Neuronal stem cell (in vitro differentiated cells): ENCODE results near the gene ADAM12.

Experiments
- DNase-seq: peaks from one replicate; pipeline ENCODE4 v3.0.0-alpha.2; 2013; ENCODE audit warnings: low spot score
- H2AFZ ChIP-seq: one replicate; pipeline ENCODE4 v1.6.1; 2013; ENCODE audit warnings: mild to moderate bottlenecking, low read length, inconsistent platforms
- H2AK5ac ChIP-seq: 2 replicates; pipeline ENCODE4 v1.6.1; 2013; ENCODE audit warnings: low read depth, mild to moderate bottlenecking, inconsistent platforms, low read length, moderate library complexity, mixed read lengths
- H2BK120ac ChIP-seq: 2 replicates; pipeline ENCODE4 v1.6.1; 2013; ENCODE audit warnings: low read depth, mild to moderate bottlenecking, inconsistent platforms, low read length, moderate library complexity, mixed read lengths
- H2BK12ac ChIP-seq: one replicate; pipeline ENCODE4 v1.6.1; 2013; ENCODE audit warnings: low read length, inconsistent platforms
- H2BK15ac ChIP-seq: 2 replicates; pipeline ENCODE4 v1.6.1; 2013; ENCODE audit warnings: mild to moderate bottlenecking, low read length, inconsistent platforms, mixed read lengths
- H2BK5ac ChIP-seq: one replicate; pipeline ENCODE4 v1.6.1; 2013; ENCODE audit warnings: inconsistent platforms, mild to moderate bottlenecking, low read length, moderate library complexity
- H3K14ac ChIP-seq: one replicate; pipeline ENCODE4 v1.6.1; 2013; ENCODE audit warnings: low read length, inconsistent platforms
- H3K18ac ChIP-seq: 2 replicates; pipeline ENCODE4 v1.6.1; 2013; ENCODE audit warnings: low read length, inconsistent platforms
- H3K23ac ChIP-seq: 2 replicates; pipeline ENCODE4 v1.6.1; 2013; ENCODE audit warnings: low read depth, mild to moderate bottlenecking, mixed read lengths, low read length, inconsistent platforms; ENCODE audit not compliant: poor library complexity
- H3K27ac ChIP-seq: replicated peaks from 3 replicates; pipeline ENCODE4 v1.5.1; 2013; ENCODE audit warnings: low read length, inconsistent platforms
- H3K27me3 ChIP-seq, 3 experiments: 2 replicates each; pipeline ENCODE4 v1.6.1; 2013; ENCODE audit warnings: low read length in 3 of 3, mild to moderate bottlenecking in 2 of 3, inconsistent platforms in 1 of 3, low read depth in 1 of 3, mixed read lengths in 1 of 3, moderate library complexity in 1 of 3; ENCODE audit not compliant: control insufficient read depth in 3 of 3, insufficient read depth in 3 of 3
- H3K36me3 ChIP-seq, 2 donors: replicated peaks in 1 of 2; 2 replicates each; pipeline ENCODE4 v1.6.1; 2013; ENCODE audit warnings: low read length in 2 of 2; ENCODE audit not compliant: control insufficient read depth in 2 of 2, insufficient read depth in 2 of 2
- H3K4ac ChIP-seq: 2 replicates; pipeline ENCODE4 v1.6.1; 2013; ENCODE audit warnings: inconsistent platforms, mild to moderate bottlenecking, low read length, moderate library complexity
- H3K4me1 ChIP-seq, 2 donors: 1 replicate in 1 of 2; 2 replicates in 1 of 2; pipeline ENCODE4 v1.6.1; 2013; ENCODE audit warnings: low read length in 2 of 2, low read depth in 1 of 2; ENCODE audit not compliant: control insufficient read depth in 2 of 2, insufficient read depth in 1 of 2
- H3K4me2 ChIP-seq: one replicate; pipeline ENCODE4 v1.6.1; 2013; ENCODE audit warnings: mild to moderate bottlenecking, low read length, inconsistent platforms; ENCODE audit not compliant: insufficient read depth, poor library complexity, severe bottlenecking
- H3K4me3 ChIP-seq, 2 donors: 2 replicates each; pipeline ENCODE4 v1.5.1; 2013; ENCODE audit warnings: low read length in 2 of 2, mild to moderate bottlenecking in 2 of 2, inconsistent platforms in 1 of 2, moderate library complexity in 1 of 2
- H3K79me1 ChIP-seq: one replicate; pipeline ENCODE4 v1.6.1; 2013; ENCODE audit warnings: low read depth, mild to moderate bottlenecking, inconsistent platforms, low read length, moderate library complexity
- H3K9ac ChIP-seq: one replicate; pipeline ENCODE4 v1.6.1; 2013; ENCODE audit warnings: mild to moderate bottlenecking, low read depth, low read length, inconsistent platforms; ENCODE audit not compliant: poor library complexity
- H3K9me3 ChIP-seq, 2 donors: replicated peaks in 1 of 2; 2 replicates each; pipeline versions ENCODE3 to v1.6.1; 2013; ENCODE audit warnings: low read length in 2 of 2, mild to moderate bottlenecking in 2 of 2, inconsistent platforms in 1 of 2, low read depth in 1 of 2, mixed read lengths in 1 of 2, moderate library complexity in 1 of 2; ENCODE audit not compliant: control insufficient read depth in 2 of 2, insufficient read depth in 1 of 2
- H4K8ac ChIP-seq: one replicate; pipeline ENCODE4 v1.6.1; 2013; ENCODE audit warnings: low read depth, mild to moderate bottlenecking, inconsistent platforms, low read length, moderate library complexity
- H4K91ac ChIP-seq: one replicate; pipeline ENCODE4 v1.6.1; 2013; ENCODE audit warnings: low read length, low read depth, mild to moderate bottlenecking, inconsistent platforms; ENCODE audit not compliant: poor library complexity
- WGBS, 2 donors: extraction: QIAGEN DNeasy Blood & Tissue Kit; methylation state at CpG; one replicate each; pipeline ENCODE4 v1.1.7; 2013; ENCODE audit warnings: missing lambda C conversion rate in 2 of 2, mixed read lengths in 1 of 2; ENCODE audit not compliant: insufficient read length in 2 of 2, insufficient replicate concordance in 1 of 2; ENCODE audit errors: extremely low coverage in 2 of 2; 5-methylcytosine and 5-hydroxymethylcytosine counted together

Gene ADAM12

GRCh38 chr10:126101736-126102135, 286.5 kb downstream of the ADAM12 start:
- H3K27ac ChIP-seq, result no peak overlapping the region

GRCh38 chr10:126101325-126101724, 287.0 kb downstream of the ADAM12 start:
- H2BK5ac ChIP-seq, result no peak overlapping the region
- H3K9me3 ChIP-seq, result no peaks in the 10 kb centered on the region
- no peak overlapping the region for H2BK15ac ChIP-seq
- no peak overlapping the region for H3K4me2 ChIP-seq
- H3K36me3 ChIP-seq, result no peaks in the 10 kb centered on the region
- H3K27me3 ChIP-seq, result no peaks in the 10 kb centered on the region
- H3K4me1 ChIP-seq, result no peaks in the 10 kb centered on the region
- H3K9ac ChIP-seq, result no peak overlapping the region
- no peak overlapping the region for H3K23ac ChIP-seq
- H2BK12ac ChIP-seq, result no peak overlapping the region
- DNase-seq, result no peak
- no peak overlapping the region for H3K4ac ChIP-seq
- no peak overlapping the region for H3K18ac ChIP-seq
- no peak overlapping the region for H3K4me3 ChIP-seq
- no peak overlapping the region for H4K8ac ChIP-seq
- no peak overlapping the region for H4K91ac ChIP-seq
- no peak overlapping the region for H3K14ac ChIP-seq
- no peak overlapping the region for H2AK5ac ChIP-seq
- no peak overlapping the region for H3K27ac ChIP-seq
- no peak overlapping the region for H2BK120ac ChIP-seq
- H2AFZ ChIP-seq, result no peak overlapping the region
- H3K79me1 ChIP-seq, result no peaks in the 10 kb centered on the region
- no CpG with 5 or more reads among the region's 1 CpG for WGBS, 2 donors

More at GRCh38 chr10:126101736-126102135, 286.5 kb downstream of the ADAM12 start:
- Histone ChIP-seq H3K4ac (no peak overlapping the region), H3K9ac (no peak overlapping the region), H2BK15ac (no peak overlapping the region), H3K18ac (no peak overlapping the region), H3K4me2 (no peak overlapping the region), H2AFZ (no peak overlapping the region), H3K27me3 (no peaks in the 10 kb centered on the region), H2BK12ac (no peak overlapping the region), H2BK120ac (no peak overlapping the region), H3K79me1 (no peaks in the 10 kb centered on the region), H2BK5ac (no peak overlapping the region), H3K23ac (no peak overlapping the region), H3K9me3 (no peaks in the 10 kb centered on the region), H3K14ac (no peak overlapping the region), H2AK5ac (no peak overlapping the region), H3K36me3 (no peaks in the 10 kb centered on the region), H4K91ac (no peak overlapping the region), H3K4me1 (no peaks in the 10 kb centered on the region), H3K4me3 (peak overlapping the region in 1 of 2 donors; percentile 1), H4K8ac (no peak overlapping the region)
- no CpG with 5 or more reads among the region's 4 CpGs for WGBS, 2 donors
- DNase-seq, result no peak

GRCh38 chr10:126099366-126099765, 288.9 kb downstream of the ADAM12 start:
- H3K9me3 ChIP-seq, result no peaks in the 10 kb centered on the region
- H3K4me1 ChIP-seq, result no peaks in the 10 kb centered on the region
- H2BK15ac ChIP-seq, result no peak overlapping the region
- no peak overlapping the region for H3K4me3 ChIP-seq
- H3K18ac ChIP-seq, result no peak overlapping the region
- no peak overlapping the region for H3K4me2 ChIP-seq
- no peak overlapping the region for H3K23ac ChIP-seq
- H2AFZ ChIP-seq, result no peak overlapping the region
- H3K4ac ChIP-seq, result no peak overlapping the region
- DNase-seq, result no peak
- no peak overlapping the region for H2BK12ac ChIP-seq
- no peak overlapping the region for H2AK5ac ChIP-seq
- H2BK5ac ChIP-seq, result no peak overlapping the region
- no CpG with 5 or more reads among the region's 3 CpGs for WGBS, 2 donors
- no peak overlapping the region for H4K8ac ChIP-seq
- H3K36me3 ChIP-seq, result no peaks in the 10 kb centered on the region
- no peaks in the 10 kb centered on the region for H3K79me1 ChIP-seq
- no peak overlapping the region for H3K14ac ChIP-seq
- H3K9ac ChIP-seq, result no peak overlapping the region
- no peak overlapping the region for H4K91ac ChIP-seq
- no peak overlapping the region for H3K27ac ChIP-seq
- no peaks in the 10 kb centered on the region for H3K27me3 ChIP-seq
- no peak overlapping the region for H2BK120ac ChIP-seq

- Histone ChIP-seq H3K4ac (no peak overlapping the region), H3K4me3 (no peak overlapping the region), H3K79me1 (no peaks in the 10 kb centered on the region), H2BK120ac (no peak overlapping the region), H3K9ac (no peak overlapping the region), H3K9me3 (no peaks in the 10 kb centered on the region), H3K23ac (no peak overlapping the region), H3K36me3 (no peaks in the 10 kb centered on the region), H3K4me2 (no peak overlapping the region), H2BK15ac (no peak overlapping the region), H3K4me1 (no peaks in the 10 kb centered on the region), H3K27ac (no peak overlapping the region), H2BK5ac (no peak overlapping the region), H4K8ac (no peak overlapping the region), H3K27me3 (no peaks in the 10 kb centered on the region), H2BK12ac (no peak overlapping the region), H2AK5ac (no peak overlapping the region), H3K14ac (no peak overlapping the region), H2AFZ (no peak overlapping the region), H3K18ac (no peak overlapping the region), H4K91ac (no peak overlapping the region)
- DNase-seq, result no peak
- no CpG with 5 or more reads among the region's 3 CpGs for WGBS, 2 donors
These were observed 290.1 kb downstream of the ADAM12 start for GRCh38 chr10:126098226-126098581.
